GM18498 (cell line): ENCODE measurements around the gene FYN.

ENCODE experiments used
- ATAC-seq: cut with Tn5 transposase; IDR thresholded peaks from one replicate; pipeline ENCODE4 v1.9.1; 2021; ENCODE audit warnings: mild to moderate bottlenecking, moderate library complexity; ENCODE audit not compliant: unreplicated experiment

The FYN gene

GRCh38 chr6:111757342-111757741 lies 115.9 kb downstream of the FYN start:
- ATAC-seq, result no peak

GRCh38 chr6:111754423-111754822 lies 118.8 kb downstream of the FYN start:
- ATAC-seq, result no peak

- ATAC-seq, result no peak
Observed at GRCh38 chr6:111753573-111753972, 119.7 kb downstream of the FYN start.

GRCh38 chr6:111752476-111752875 lies 120.8 kb downstream of the FYN start:
- no peak for ATAC-seq

GRCh38 chr6:111750753-111751673 lies 122.2 kb downstream of the FYN start:
- peak; percentile 91 for ATAC-seq

- ATAC-seq, result no peak
Observed at GRCh38 chr6:111750153-111750552, 123.1 kb downstream of the FYN start.

GRCh38 chr6:111748231-111748647 lies 125.0 kb downstream of the FYN start:
- no peak for ATAC-seq

- no peak for ATAC-seq
Observed at GRCh38 chr6:111747829-111748228, 125.4 kb downstream of the FYN start.

GRCh38 chr6:111747396-111747795 lies 125.9 kb downstream of the FYN start:
- ATAC-seq, result no peak

GRCh38 chr6:111746983-111747382 lies 126.3 kb downstream of the FYN start:
- ATAC-seq, result no peak

GRCh38 chr6:111745636-111746035 lies 127.6 kb downstream of the FYN start:
- ATAC-seq, result no peak

- no peak for ATAC-seq
Observed at GRCh38 chr6:111745186-111745585, 128.1 kb downstream of the FYN start.

GRCh38 chr6:111743862-111744692 lies 129.2 kb downstream of the FYN start:
- no peak for ATAC-seq

- no peak for ATAC-seq
Observed at GRCh38 chr6:111743360-111743759, 129.9 kb downstream of the FYN start.

- ATAC-seq, result peak; percentile 47
Observed at GRCh38 chr6:111741177-111741952, 131.9 kb downstream of the FYN start.

- ATAC-seq, result no peak
Observed at GRCh38 chr6:111740506-111740905, 132.7 kb downstream of the FYN start.

- peak; percentile 52 for ATAC-seq
Observed at GRCh38 chr6:111739257-111739696, 134.0 kb downstream of the FYN start.

GRCh38 chr6:111738631-111739030 lies 134.6 kb downstream of the FYN start:
- ATAC-seq, result no peak

GRCh38 chr6:111738156-111738555 lies 135.1 kb downstream of the FYN start:
- no peak for ATAC-seq

GRCh38 chr6:111737065-111737521 lies 136.2 kb downstream of the FYN start:
- ATAC-seq, result no peak
